ENCODE results near the gene TNFRSF6B. TPM values are rescaled to one million over a fixed set of nuclear protein-coding genes. Genes with fewer than 3 reads are reported as not detected.

The TNFRSF6B gene
- total RNA-seq, 3 donors from 2014 or later (not counting 1 experiment from before 2014, with no cell fraction given), result not detected

- Mint-ChIP-seq H3K27ac (no peak overlapping the region), H3K4me1 (no peaks in the 10 kb centered on the region), H3K4me3 (no peak overlapping the region), H3K9me3 (no peaks in the 10 kb centered on the region), H3K36me3 (no peaks in the 10 kb centered on the region), H3K27me3 (ENCODE audit: low read depth in 2 of 2) (no peaks in the 10 kb centered on the region)
- Histone ChIP-seq H3K9me3 (ENCODE audit: control insufficient read depth, insufficient read depth, low read length) (no peaks in the 10 kb centered on the region), H3K27me3 (ENCODE audit: control insufficient read depth, insufficient read depth, low read length) (no peaks in the 10 kb centered on the region), H3K4me1 (ENCODE audit: control insufficient read depth, insufficient read depth, low read length) (no peaks in the 10 kb centered on the region), H3K36me3 (ENCODE audit: control insufficient read depth, insufficient read depth, low read length) (peaks cover 4% of the 10 kb centered on the region), H3K4me3 (ENCODE audit: low read length) (no peak overlapping the region), H3K27ac (ENCODE audit: low read length) (no peak overlapping the region)
- no peak for ATAC-seq
- intact Hi-C loops (cut with micrococcal nuclease), result no loop called here
- 93% methylated on average over 38 of the region's 38 CpGs for WGBS (ENCODE audit: insufficient coverage)
- no peak for DNase-seq
- no peak for TF ChIP-seq CTCF (IDR thresholded peaks at IDR 0.05)
These were observed 17.6 kb upstream of the TNFRSF6B start for GRCh38 chr20:63678667-63679465.

- H3K4me3 ChIP-seq (ENCODE audit: low read length), result no peak overlapping the region
- no peak for TF ChIP-seq CTCF (IDR thresholded peaks at IDR 0.05)
- H3K36me3 ChIP-seq (ENCODE audit: control insufficient read depth, insufficient read depth, low read length), result no peaks in the 10 kb centered on the region
- no peaks in the 10 kb centered on the region for H3K9me3 ChIP-seq (ENCODE audit: control insufficient read depth, insufficient read depth, low read length)
- ATAC-seq, result no peak
- Mint-ChIP-seq H3K27me3 (ENCODE audit: low read depth in 2 of 2) (no peaks in the 10 kb centered on the region), H3K27ac (no peak overlapping the region), H3K4me1 (no peaks in the 10 kb centered on the region), H3K9me3 (no peaks in the 10 kb centered on the region), H3K36me3 (no peaks in the 10 kb centered on the region), H3K4me3 (no peak overlapping the region)
- 95% methylated on average over 19 of the region's 19 CpGs for WGBS (ENCODE audit: insufficient coverage)
- no peaks in the 10 kb centered on the region for H3K4me1 ChIP-seq (ENCODE audit: control insufficient read depth, insufficient read depth, low read length)
- intact Hi-C loops (cut with micrococcal nuclease), result no loop called here
- no peaks in the 10 kb centered on the region for H3K27me3 ChIP-seq (ENCODE audit: control insufficient read depth, insufficient read depth, low read length)
- DNase-seq, result no peak
- H3K27ac ChIP-seq (ENCODE audit: low read length), result no peak overlapping the region
These were observed 16.6 kb upstream of the TNFRSF6B start for GRCh38 chr20:63679799-63680305.

- H3K27ac ChIP-seq (ENCODE audit: low read length), result no peak overlapping the region
- H3K9me3 Mint-ChIP-seq, result no peaks in the 10 kb centered on the region
- no peaks in the 10 kb centered on the region for H3K27me3 Mint-ChIP-seq (ENCODE audit: low read depth in 2 of 2)
- no peaks in the 10 kb centered on the region for H3K36me3 Mint-ChIP-seq
- no peaks in the 10 kb centered on the region for H3K36me3 ChIP-seq (ENCODE audit: control insufficient read depth, insufficient read depth, low read length)
- no peaks in the 10 kb centered on the region for H3K4me1 Mint-ChIP-seq
- H3K9me3 ChIP-seq (ENCODE audit: control insufficient read depth, insufficient read depth, low read length), result no peaks in the 10 kb centered on the region
- H3K4me3 ChIP-seq (ENCODE audit: low read length), result no peak overlapping the region
- WGBS (ENCODE audit: insufficient coverage), result 98% methylated on average over 13 of the region's 13 CpGs
- no peak for DNase-seq
- no peak for ATAC-seq
- H3K4me1 ChIP-seq (ENCODE audit: control insufficient read depth, insufficient read depth, low read length), result no peaks in the 10 kb centered on the region
- intact Hi-C loops (cut with micrococcal nuclease), result no loop called here
- H3K27me3 ChIP-seq (ENCODE audit: control insufficient read depth, insufficient read depth, low read length), result no peaks in the 10 kb centered on the region
- TF ChIP-seq CTCF (IDR thresholded peaks at IDR 0.05), result no peak
- H3K4me3 Mint-ChIP-seq, result no peak overlapping the region
- H3K27ac Mint-ChIP-seq, result no peak overlapping the region
These were observed 16.0 kb upstream of the TNFRSF6B start for GRCh38 chr20:63680427-63680826.

All from natural killer cell (primary cell).